Astrocyte (in vitro differentiated cells and primary cell): ENCODE results near the gene SLC17A5. TPM values are rescaled to one million over a fixed set of nuclear protein-coding genes. Genes with fewer than 3 reads are reported as not detected.

ENCODE experiments used
- DNase-seq: peaks from one replicate; pipeline ENCODE4 v3.0.0-alpha.2; 2010; ENCODE audit warnings: low read depth
- FAIRE-seq: peaks from 2 replicates; lab custom pipeline; 2011; peaks lifted over from hg19 to GRCh38; lab: Jason Lieb, UNC
- H2AFZ ChIP-seq: 2 replicates; pipeline ENCODE4 v1.6.0; 2012; ENCODE audit warnings: low read depth, low read length, inconsistent platforms
- H3K27ac ChIP-seq: 2 replicates; pipeline ENCODE4 v1.5.1; 2011; ENCODE audit warnings: low read depth, low read length, inconsistent platforms
- H3K27me3 ChIP-seq: 2 replicates; pipeline ENCODE4 v1.6.0; 2011; ENCODE audit warnings: low read length, inconsistent platforms; ENCODE audit not compliant: insufficient read depth
- H3K36me3 ChIP-seq: 2 replicates; pipeline ENCODE4 v1.5.1; 2011; ENCODE audit warnings: low read length, inconsistent platforms; ENCODE audit not compliant: insufficient read depth
- H3K4me1 ChIP-seq: 2 replicates; pipeline ENCODE4 v1.5.1; 2011; ENCODE audit warnings: low read length, inconsistent platforms; ENCODE audit not compliant: insufficient read depth
- H3K4me2 ChIP-seq: 2 replicates; pipeline ENCODE4 v1.6.0; 2012; ENCODE audit warnings: low read length, inconsistent platforms
- H3K4me3 ChIP-seq: 2 replicates; pipeline ENCODE4 v1.5.1; 2011; ENCODE audit warnings: low read depth, mild to moderate bottlenecking, low read length, inconsistent platforms; ENCODE audit not compliant: insufficient read depth
- H3K79me2 ChIP-seq: 2 replicates; pipeline ENCODE4 v1.6.0; 2012; ENCODE audit warnings: mild to moderate bottlenecking, low read length, inconsistent platforms; ENCODE audit not compliant: insufficient read depth
- H3K9ac ChIP-seq: 2 replicates; pipeline ENCODE4 v1.6.0; 2012; ENCODE audit warnings: mild to moderate bottlenecking, low read length, inconsistent platforms
- H3K9me3 ChIP-seq: 2 replicates; pipeline ENCODE4 v1.5.1; 2012; ENCODE audit warnings: low read depth, mild to moderate bottlenecking, low read length, inconsistent platforms; ENCODE audit not compliant: insufficient read depth
- H4K20me1 ChIP-seq: 2 replicates; pipeline ENCODE4 v1.6.0; 2012; ENCODE audit warnings: low read length, inconsistent platforms; ENCODE audit not compliant: insufficient read depth
- H3K27ac Mint-ChIP-seq: one replicate; pipeline ENCODE4 v1.8.0; 2021; ENCODE audit warnings: mild to moderate bottlenecking, mixed read lengths; ENCODE audit not compliant: unreplicated experiment
- H3K27me3 Mint-ChIP-seq: one replicate; pipeline ENCODE4 v1.8.0; 2021; ENCODE audit warnings: low read depth, mixed read lengths; ENCODE audit not compliant: unreplicated experiment
- H3K36me3 Mint-ChIP-seq: one replicate; pipeline ENCODE4 v1.8.0; 2021; ENCODE audit warnings: low read depth, mixed read lengths; ENCODE audit not compliant: unreplicated experiment
- H3K4me1 Mint-ChIP-seq: one replicate; pipeline ENCODE4 v1.8.0; 2021; ENCODE audit warnings: low read depth, mixed read lengths; ENCODE audit not compliant: unreplicated experiment
- H3K4me3 Mint-ChIP-seq: one replicate; pipeline ENCODE4 v1.8.0; 2021; ENCODE audit warnings: mild to moderate bottlenecking, moderate library complexity, mixed read lengths; ENCODE audit not compliant: unreplicated experiment
- H3K9me3 Mint-ChIP-seq: one replicate; pipeline ENCODE4 v1.8.0; 2021; ENCODE audit warnings: mild to moderate bottlenecking, mixed read lengths; ENCODE audit not compliant: unreplicated experiment
- EZH2 ChIP-seq: IDR thresholded peaks from 2 replicates; pipeline ENCODE4 v1.6.1; 2012; ENCODE audit warnings: mild to moderate bottlenecking, low read length, inconsistent platforms; ENCODE audit not compliant: insufficient read depth
- total RNA-seq: library from RNA; stranded (reverse); gene quantifications from 2 replicates; pipeline ENCODE4 v1.2.1, GENCODE V29; 2021
- TF ChIP-seq, protein P1 (sequence below): IDR thresholded peaks from 2 replicates; pipeline ENCODE4 v1.5.1; 2011; ENCODE audit warnings: low read depth, mild to moderate bottlenecking, inconsistent platforms, low read length, moderate library complexity; ENCODE audit not compliant: insufficient read depth

The SLC17A5 gene
- total RNA-seq, 1 donor from 2014 or later = 25.5 TPM

DNA sequence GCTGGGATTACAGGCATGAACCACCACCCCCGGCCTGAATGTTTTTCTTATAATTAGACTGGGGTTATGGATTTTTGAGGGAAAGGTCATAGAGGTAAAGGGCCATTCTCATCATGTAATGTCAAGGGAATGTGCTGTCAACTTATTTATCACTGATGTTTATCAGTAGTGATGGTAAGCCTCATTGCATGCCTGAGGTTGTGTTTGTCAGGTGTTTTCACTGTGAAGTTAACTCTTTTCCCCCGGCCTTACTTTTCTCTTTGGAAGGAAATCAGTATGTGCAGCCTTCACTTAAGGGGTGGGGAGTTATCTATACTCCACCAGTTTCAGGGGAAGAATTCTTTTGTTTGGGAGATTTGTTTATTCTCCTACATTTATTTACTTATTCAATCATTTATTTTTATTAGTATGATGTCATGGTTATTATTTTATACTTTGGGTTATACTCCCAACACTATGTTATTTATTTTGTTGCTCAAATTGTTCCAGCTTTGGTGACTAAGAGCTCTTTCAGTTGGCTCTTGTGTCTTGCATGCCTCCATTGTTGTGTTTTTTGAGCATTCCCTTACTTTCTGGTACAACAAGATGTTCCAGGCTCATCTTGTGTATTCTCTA, 2.8 kb upstream of the SLC17A5 start:
- Histone ChIP-seq H3K36me3 (no peaks in the 10 kb centered on the region), H3K9me3 (no peaks in the 10 kb centered on the region), H3K4me1 (peaks cover 8% of the 10 kb centered on the region), H3K27me3 (no peaks in the 10 kb centered on the region), H3K4me3 (no peak overlapping the region), H4K20me1 (no peaks in the 10 kb centered on the region), H3K27ac (no peak overlapping the region), H3K4me2 (no peak overlapping the region), H2AFZ (no peak overlapping the region), H3K9ac (no peak overlapping the region), H3K79me2 (peaks cover 19% of the 10 kb centered on the region)
- Mint-ChIP-seq H3K4me1 (peaks cover 5% of the 10 kb centered on the region), H3K9me3 (no peaks in the 10 kb centered on the region), H3K27ac (no peak overlapping the region), H3K36me3 (no peaks in the 10 kb centered on the region), H3K4me3 (no peak overlapping the region), H3K27me3 (no peaks in the 10 kb centered on the region)
- no peak for TF ChIP-seq EZH2
- TF ChIP-seq, protein P1, sequence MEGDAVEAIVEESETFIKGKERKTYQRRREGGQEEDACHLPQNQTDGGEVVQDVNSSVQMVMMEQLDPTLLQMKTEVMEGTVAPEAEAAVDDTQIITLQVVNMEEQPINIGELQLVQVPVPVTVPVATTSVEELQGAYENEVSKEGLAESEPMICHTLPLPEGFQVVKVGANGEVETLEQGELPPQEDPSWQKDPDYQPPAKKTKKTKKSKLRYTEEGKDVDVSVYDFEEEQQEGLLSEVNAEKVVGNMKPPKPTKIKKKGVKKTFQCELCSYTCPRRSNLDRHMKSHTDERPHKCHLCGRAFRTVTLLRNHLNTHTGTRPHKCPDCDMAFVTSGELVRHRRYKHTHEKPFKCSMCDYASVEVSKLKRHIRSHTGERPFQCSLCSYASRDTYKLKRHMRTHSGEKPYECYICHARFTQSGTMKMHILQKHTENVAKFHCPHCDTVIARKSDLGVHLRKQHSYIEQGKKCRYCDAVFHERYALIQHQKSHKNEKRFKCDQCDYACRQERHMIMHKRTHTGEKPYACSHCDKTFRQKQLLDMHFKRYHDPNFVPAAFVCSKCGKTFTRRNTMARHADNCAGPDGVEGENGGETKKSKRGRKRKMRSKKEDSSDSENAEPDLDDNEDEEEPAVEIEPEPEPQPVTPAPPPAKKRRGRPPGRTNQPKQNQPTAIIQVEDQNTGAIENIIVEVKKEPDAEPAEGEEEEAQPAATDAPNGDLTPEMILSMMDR = no peak
- DNase-seq (no peak), FAIRE-seq (no peak)

DNA sequence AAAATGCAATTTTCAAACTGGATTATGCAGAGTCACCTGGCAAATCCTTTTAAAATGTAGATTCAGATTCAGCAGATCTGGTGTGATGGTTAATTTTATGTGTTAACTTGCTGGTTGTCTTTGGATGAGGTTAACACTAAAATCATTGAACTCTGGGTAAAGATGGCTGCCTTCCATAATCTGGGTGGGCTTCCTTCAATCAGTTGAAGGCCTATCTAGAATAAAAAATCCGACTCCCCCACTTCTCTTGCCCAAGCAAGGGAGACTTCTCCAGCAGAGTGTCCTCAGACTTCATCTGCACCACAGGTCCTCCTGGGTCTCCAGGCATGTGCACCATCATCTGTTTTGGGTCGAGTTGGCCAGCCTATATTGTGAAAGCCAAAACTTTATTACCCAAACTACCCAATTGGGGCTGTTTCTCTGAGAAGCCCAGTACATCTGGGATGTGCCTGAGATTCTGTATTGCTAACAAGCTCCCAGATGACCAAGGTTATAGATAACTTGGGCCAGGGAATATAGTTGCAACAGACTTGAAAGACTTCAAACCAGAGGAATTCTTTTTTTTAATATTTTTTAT, 1.6 kb upstream of the SLC17A5 start:
- H3K4me1 Mint-ChIP-seq = peaks cover 5% of the 10 kb centered on the region

More for the DNA sequence above, 1.6 kb upstream of the SLC17A5 start:
- H3K79me2 ChIP-seq = peaks cover 19% of the 10 kb centered on the region
- H3K27ac ChIP-seq = no peak overlapping the region
- no peaks in the 10 kb centered on the region for H3K27me3 Mint-ChIP-seq
- H3K9ac ChIP-seq = no peak overlapping the region
- peaks cover 8% of the 10 kb centered on the region for H3K4me1 ChIP-seq
- no peak overlapping the region for H3K27ac Mint-ChIP-seq
- no peak overlapping the region for H2AFZ ChIP-seq
- no peaks in the 10 kb centered on the region for H3K9me3 Mint-ChIP-seq
- no peaks in the 10 kb centered on the region for H3K27me3 ChIP-seq
- no peaks in the 10 kb centered on the region for H3K36me3 ChIP-seq
- no peaks in the 10 kb centered on the region for H3K9me3 ChIP-seq
- H3K4me2 ChIP-seq = no peak overlapping the region
- H3K4me3 ChIP-seq = no peak overlapping the region
- FAIRE-seq (no peak), DNase-seq (no peak)
- no peaks in the 10 kb centered on the region for H3K36me3 Mint-ChIP-seq
- peak overlapping the region; percentile 10 for H3K4me3 Mint-ChIP-seq
- TF ChIP-seq, protein P1 = no peak
- TF ChIP-seq EZH2 = no peak
- no peaks in the 10 kb centered on the region for H4K20me1 ChIP-seq
